Pancreas (tissue), 10 donors: ENCODE data around the gene GULP1. TPM values are rescaled to one million over a fixed set of nuclear protein-coding genes. Genes with fewer than 3 reads are reported as not detected.

Source experiments
- ATAC-seq, 4 donors: fragments of 200-7000 bp; cut with Tn5 transposase; one replicate each; pipeline versions ENCODE4 v1.8.0 to v1.9.1; 2020; ENCODE audit warnings: mild to moderate bottlenecking in 4 of 4, moderate library complexity in 4 of 4
- DNase-seq, 6 donors: peaks; one replicate each; pipeline ENCODE4 v3.0.0-alpha.2; 2020
- FAIRE-seq: peaks from 2 replicates; lab custom pipeline; 2012; peaks lifted over from hg19 to GRCh38; lab: Jason Lieb, UNC
- H3K27ac ChIP-seq, 4 donors: fragments of 200-600 bp; sonication (generic); 1 replicate in 3 of 4; 2 replicates in 1 of 4; pipeline versions ENCODE4 v1.5.0 to v1.8.0; 2020
- H3K27me3 ChIP-seq, 4 donors: fragments of 200-600 bp; one replicate each; pipeline ENCODE4 v1.8.0; 2021
- H3K36me3 ChIP-seq, 3 donors: fragments of 200-600 bp; sonication (generic) in 1 of 3; one replicate each; pipeline versions ENCODE4 v1.5.0 to v1.8.0; 2020 to 2021
- H3K4me1 ChIP-seq, 3 donors: fragments of 200-600 bp; one replicate each; pipeline ENCODE4 v1.8.0; 2021
- H3K4me3 ChIP-seq, 4 donors: fragments of 200-600 bp; sonication (generic) in 2 of 4; one replicate each; pipeline versions ENCODE4 v1.5.0 to v1.8.0; 2020 to 2021
- H3K9me3 ChIP-seq, 4 donors: fragments of 200-600 bp; one replicate each; pipeline ENCODE4 v1.8.0; 2021
- WGBS, 2 donors: extraction: QIAGEN DNeasy Blood & Tissue Kit; methylation state at CpG; one replicate each; pipeline ENCODE4 v1.1.7; 2013; 5-methylcytosine and 5-hydroxymethylcytosine counted together
- intact Hi-C, 3 donors: fragments of 100-400 bp; cut with DNase I; formaldehyde crosslinking; loops; one replicate each; pipeline versions ENCODE4 v1.11.1 to v1.14.2; 2022
- polyA plus RNA-seq, 2 donors: library from polyadenylated mRNA; stranded (reverse); fragments of 200-250 nt; gene quantifications; one replicate each; pipeline ENCODE4 v1.2.3, GENCODE V29; 2013
- total RNA-seq, 6 donors: library from RNA; stranded (reverse); fragmentation: NEBNext Ultra II Directional in 4 of 6; extraction: Animal tissue kit (Norgen Biotek cat#: 25700) in 4 of 6; gene quantifications; one replicate each; pipeline versions ENCODE4 v1.2.1 to v1.2.4, GENCODE V29; 2021 to 2023
- TF ChIP-seq, protein P1 (sequence below), 4 donors: fragments of 200-600 bp; sonication (generic) in 3 of 4; IDR thresholded peaks; one replicate each; pipeline versions ENCODE4 v1.5.0 to v1.8.0; 2021; ENCODE audit warnings: antibody characterized with exemption in 4 of 4
- donor health status: healthy with polysubstance abuse.
- donor health status: DM: no; HTN: no; CAD: no; lungs with moderate emphysema.
- donor health status: DM: no; HTN: no; CAD: no.
- donor health status: control.
- donor health status: control.
- donor health status: Bipolar disorder and iron deficiency.
- donor health status: DM: yes; HTN: yes; CAD: no.
- donor health status: DM: no; HTN: no; CAD: no.
- donor health status: DM: no; HTN: no; CAD: no.
- donor health status: DM: yes; HTN: yes; CAD: no.

Gene GULP1
- total and polyA plus RNA-seq, 8 donors = 5.4 to 35.7 (median 17.5) TPM

DNA sequence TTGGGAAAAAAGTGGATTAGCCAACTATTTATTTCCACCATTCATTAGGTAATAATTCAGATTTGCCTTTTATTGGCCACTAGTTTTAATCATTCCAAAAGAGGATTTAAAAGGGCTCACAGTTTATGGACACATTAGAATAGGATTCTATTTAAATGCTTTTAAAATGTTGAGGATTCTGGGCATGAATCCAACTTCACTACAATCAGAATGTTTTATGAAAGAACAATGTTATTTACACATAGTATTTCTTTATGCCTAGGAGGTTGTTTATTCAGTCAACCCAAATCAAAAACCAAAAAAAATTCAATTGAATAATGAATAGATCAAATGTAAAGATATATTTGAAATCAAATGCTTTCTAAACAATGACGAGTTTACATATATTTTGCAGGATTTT is 232.2 kb downstream of the GULP1 start:
- peaks cover 0 to 6% (median 0%) of the 10 kb centered on the region in 3 donors for H3K4me1 ChIP-seq
- no peaks in the 10 kb centered on the region for H3K27me3 ChIP-seq
- TF ChIP-seq, protein P1, sequence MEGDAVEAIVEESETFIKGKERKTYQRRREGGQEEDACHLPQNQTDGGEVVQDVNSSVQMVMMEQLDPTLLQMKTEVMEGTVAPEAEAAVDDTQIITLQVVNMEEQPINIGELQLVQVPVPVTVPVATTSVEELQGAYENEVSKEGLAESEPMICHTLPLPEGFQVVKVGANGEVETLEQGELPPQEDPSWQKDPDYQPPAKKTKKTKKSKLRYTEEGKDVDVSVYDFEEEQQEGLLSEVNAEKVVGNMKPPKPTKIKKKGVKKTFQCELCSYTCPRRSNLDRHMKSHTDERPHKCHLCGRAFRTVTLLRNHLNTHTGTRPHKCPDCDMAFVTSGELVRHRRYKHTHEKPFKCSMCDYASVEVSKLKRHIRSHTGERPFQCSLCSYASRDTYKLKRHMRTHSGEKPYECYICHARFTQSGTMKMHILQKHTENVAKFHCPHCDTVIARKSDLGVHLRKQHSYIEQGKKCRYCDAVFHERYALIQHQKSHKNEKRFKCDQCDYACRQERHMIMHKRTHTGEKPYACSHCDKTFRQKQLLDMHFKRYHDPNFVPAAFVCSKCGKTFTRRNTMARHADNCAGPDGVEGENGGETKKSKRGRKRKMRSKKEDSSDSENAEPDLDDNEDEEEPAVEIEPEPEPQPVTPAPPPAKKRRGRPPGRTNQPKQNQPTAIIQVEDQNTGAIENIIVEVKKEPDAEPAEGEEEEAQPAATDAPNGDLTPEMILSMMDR (IDR thresholded peaks at IDR 0.05) = no peak
- intact Hi-C loops = loop anchor here in 1 of 3 donors (10.0 kb wide), 1 partner anchor 891 kb away; no protein-coding TSS in a partner anchor
- no peaks in the 10 kb centered on the region for H3K36me3 ChIP-seq
- WGBS, 2 donors = 82 to 90% methylated on average over 1 of the region's 1 CpG
- ATAC-seq (no peak), FAIRE-seq (no peak), DNase-seq (no peak)
- H3K4me3 ChIP-seq = no peak overlapping the region
- no peaks in the 10 kb centered on the region for H3K9me3 ChIP-seq
- no peak overlapping the region for H3K27ac ChIP-seq

DNA sequence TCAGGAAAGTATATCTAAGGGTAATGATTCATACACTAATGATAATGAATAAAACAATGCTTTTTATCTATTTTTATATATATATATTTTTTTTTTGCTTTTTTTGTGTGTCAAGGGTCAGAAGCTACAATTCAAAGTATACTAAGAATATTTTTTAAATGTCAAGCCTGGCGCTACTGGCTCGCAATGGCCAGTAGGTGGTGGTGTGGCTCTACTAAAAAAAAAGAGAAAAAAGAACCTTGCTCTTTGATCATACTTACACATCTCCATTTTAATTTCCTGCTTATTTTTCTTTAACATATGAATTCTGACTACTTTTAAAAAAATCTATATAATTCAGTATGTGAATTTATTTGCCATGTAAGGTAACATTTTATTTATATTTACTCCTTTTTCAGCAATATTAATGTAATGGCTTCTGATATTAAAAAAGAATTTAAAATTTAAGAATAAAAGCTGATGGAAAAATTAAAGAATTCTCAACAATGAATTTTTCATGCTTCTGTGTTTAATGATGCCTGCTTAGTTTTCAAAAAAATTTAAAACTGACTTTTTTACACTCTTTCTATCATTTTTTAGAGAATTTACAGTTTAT is 232.9 kb downstream of the GULP1 start:
- Histone ChIP-seq H3K4me3 (no peak overlapping the region), H3K36me3 (no peaks in the 10 kb centered on the region), H3K9me3 (no peaks in the 10 kb centered on the region), H3K4me1 (peaks cover 0 to 6% (median 0%) of the 10 kb centered on the region in 3 donors), H3K27me3 (no peaks in the 10 kb centered on the region), H3K27ac (no peak overlapping the region)
- FAIRE-seq = peak; percentile 98
- DNase-seq = peak in 3 of 6 donors; percentile 4 to 24 (median 11)
- WGBS, 2 donors = 7 to 9% methylated on average over 2 of the region's 2 CpGs
- intact Hi-C loops = loop anchor here in 1 of 3 donors (5.0 to 10.0 kb wide), 2 partner anchors 453 to 890 kb away; no protein-coding TSS in a partner anchor
- TF ChIP-seq, protein P1 (IDR thresholded peaks at IDR 0.05) = peak; percentile 25 to 69 (median 64)
- ATAC-seq = peak; percentile 74 to 90 (median 84)

DNA sequence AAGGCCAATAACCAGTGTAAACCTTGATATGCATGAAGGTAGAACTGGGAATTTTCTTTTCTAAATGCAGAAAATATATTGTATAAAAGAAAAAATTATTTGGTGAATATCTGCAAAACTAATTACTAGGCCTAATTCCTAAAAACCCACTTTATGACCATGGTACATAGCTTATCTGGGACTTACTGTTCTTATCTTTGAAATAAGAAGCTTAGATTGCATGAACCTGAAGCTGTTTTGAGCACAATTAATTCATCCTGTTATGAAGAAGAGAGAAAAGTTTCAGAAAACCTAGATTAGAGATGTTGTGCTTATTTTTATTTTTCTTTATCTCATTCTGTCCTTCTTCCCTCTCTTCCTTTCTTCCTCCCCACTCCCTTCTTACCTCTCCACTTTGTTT is 235.0 kb downstream of the GULP1 start:
- no peak for ATAC-seq
- intact Hi-C loops = loop anchor here in 1 of 3 donors (5.0 to 10.0 kb wide), 2 partner anchors 451 to 888 kb away; no protein-coding TSS in a partner anchor
- H3K4me3 ChIP-seq = no peak overlapping the region
- peaks cover 0 to 6% (median 0%) of the 10 kb centered on the region in 3 donors for H3K4me1 ChIP-seq
- no peak for DNase-seq
- no peaks in the 10 kb centered on the region for H3K27me3 ChIP-seq
- no peak overlapping the region for H3K27ac ChIP-seq
- FAIRE-seq = no peak
- H3K36me3 ChIP-seq = no peaks in the 10 kb centered on the region
- no peaks in the 10 kb centered on the region for H3K9me3 ChIP-seq
- TF ChIP-seq, protein P1 (IDR thresholded peaks at IDR 0.05) = no peak

DNA sequence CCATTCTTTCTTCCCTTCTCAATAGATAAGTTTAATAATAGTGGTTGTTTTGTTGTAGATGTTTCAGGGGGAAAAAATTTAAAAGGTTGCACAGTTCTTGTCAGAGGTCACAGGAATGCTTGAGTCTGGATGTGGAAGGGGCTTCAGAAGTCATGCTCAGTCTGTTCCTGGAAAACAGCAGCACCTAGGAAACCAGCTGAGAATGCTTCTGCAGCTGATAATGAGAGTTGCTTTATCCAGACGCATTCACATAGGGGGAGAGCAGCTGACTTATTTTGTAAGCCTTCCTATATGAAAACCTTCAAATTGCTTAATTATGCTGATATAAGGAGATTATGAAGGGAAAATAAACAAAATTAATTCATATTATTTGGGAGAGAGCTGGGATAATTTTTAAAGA is 235.5 kb downstream of the GULP1 start:
- 68% methylated on average over 1 of the region's 1 CpG for WGBS, 2 donors

More for the DNA sequence above, 235.5 kb downstream of the GULP1 start:
- Histone ChIP-seq H3K27me3 (no peaks in the 10 kb centered on the region), H3K36me3 (no peaks in the 10 kb centered on the region), H3K4me3 (no peak overlapping the region), H3K27ac (no peak overlapping the region), H3K4me1 (peaks cover 0 to 6% (median 0%) of the 10 kb centered on the region in 3 donors), H3K9me3 (no peaks in the 10 kb centered on the region)
- ATAC-seq (no peak), DNase-seq (no peak), FAIRE-seq (no peak)
- intact Hi-C loops = loop anchor here in 1 of 3 donors (5.0 to 10.0 kb wide), 2 partner anchors 450 to 888 kb away; no protein-coding TSS in a partner anchor
- TF ChIP-seq, protein P1 (IDR thresholded peaks at IDR 0.05) = no peak
